Activated B cell treated with CpG ODN at 0.5 μM for 24 hours (primary cell): Measurements from ENCODE around the gene TMEM191C. TPM values are rescaled to one million over a fixed set of nuclear protein-coding genes. Genes with fewer than 3 reads are reported as not detected.
"Not testable (repeated sequence)": the region's sequence is repeated elsewhere in the genome, so short reads cannot be mapped to it uniquely, and the experiment has no call there.

ENCODE experiments used
- ATAC-seq: fragments of 200-7000 bp; cut with Tn5 transposase; one replicate; pipeline ENCODE4 v1.10.0; 2021; ENCODE audit warnings: low read depth, mild to moderate bottlenecking, moderate library complexity
- CTCF ChIA-PET: fragments of 350-600 bp; sonication (Branson Sonifier 250); formaldehyde crosslinking; loops from one replicate; lab custom pipeline; 2021; ENCODE audit warnings: antibody characterized with exemption; lab: Charles Lee
- POLR2A ChIA-PET: fragments of 350-600 bp; sonication (Branson Sonifier 250); formaldehyde crosslinking; loops from one replicate; lab custom pipeline; 2021; ENCODE audit warnings: antibody characterized with exemption; lab: Charles Lee
- DNase-seq: peaks from one replicate; pipeline ENCODE4 v3.0.0; 2022
- H3K27ac Mint-ChIP-seq: one replicate; pipeline ENCODE4 v1.8.0; 2020; ENCODE audit warnings: mixed read lengths
- H3K27me3 Mint-ChIP-seq: one replicate; pipeline ENCODE4 v1.8.0; 2021; ENCODE audit warnings: mixed read lengths
- H3K36me3 Mint-ChIP-seq: one replicate; pipeline ENCODE4 v1.8.0; 2021; ENCODE audit warnings: low read depth, mixed read lengths
- H3K4me1 Mint-ChIP-seq: one replicate; pipeline ENCODE4 v1.8.0; 2021; ENCODE audit warnings: mixed read lengths
- H3K4me3 Mint-ChIP-seq: one replicate; pipeline ENCODE4 v1.8.0; 2020; ENCODE audit warnings: mild to moderate bottlenecking, mixed read lengths
- H3K9me3 Mint-ChIP-seq: one replicate; pipeline ENCODE4 v1.8.0; 2020; ENCODE audit warnings: mixed read lengths
- intact Hi-C: fragments of 100-400 bp; cut with micrococcal nuclease; formaldehyde crosslinking; loops from one replicate; pipeline ENCODE4 v1.15.1; 2024
- total RNA-seq: library from RNA; stranded (reverse); gene quantifications from 2 replicates; pipeline ENCODE4 v1.2.3, GENCODE V29; 2022
- TF ChIP-seq, protein P1 (sequence below): fragments of 200-600 bp; IDR thresholded peaks from one replicate; pipeline ENCODE4 v1.8.0; 2022; ENCODE audit warnings: antibody characterized with exemption, mild to moderate bottlenecking

The TMEM191C gene
- total RNA-seq, 1 donor from 2014 or later = 1.3 TPM

DNA sequence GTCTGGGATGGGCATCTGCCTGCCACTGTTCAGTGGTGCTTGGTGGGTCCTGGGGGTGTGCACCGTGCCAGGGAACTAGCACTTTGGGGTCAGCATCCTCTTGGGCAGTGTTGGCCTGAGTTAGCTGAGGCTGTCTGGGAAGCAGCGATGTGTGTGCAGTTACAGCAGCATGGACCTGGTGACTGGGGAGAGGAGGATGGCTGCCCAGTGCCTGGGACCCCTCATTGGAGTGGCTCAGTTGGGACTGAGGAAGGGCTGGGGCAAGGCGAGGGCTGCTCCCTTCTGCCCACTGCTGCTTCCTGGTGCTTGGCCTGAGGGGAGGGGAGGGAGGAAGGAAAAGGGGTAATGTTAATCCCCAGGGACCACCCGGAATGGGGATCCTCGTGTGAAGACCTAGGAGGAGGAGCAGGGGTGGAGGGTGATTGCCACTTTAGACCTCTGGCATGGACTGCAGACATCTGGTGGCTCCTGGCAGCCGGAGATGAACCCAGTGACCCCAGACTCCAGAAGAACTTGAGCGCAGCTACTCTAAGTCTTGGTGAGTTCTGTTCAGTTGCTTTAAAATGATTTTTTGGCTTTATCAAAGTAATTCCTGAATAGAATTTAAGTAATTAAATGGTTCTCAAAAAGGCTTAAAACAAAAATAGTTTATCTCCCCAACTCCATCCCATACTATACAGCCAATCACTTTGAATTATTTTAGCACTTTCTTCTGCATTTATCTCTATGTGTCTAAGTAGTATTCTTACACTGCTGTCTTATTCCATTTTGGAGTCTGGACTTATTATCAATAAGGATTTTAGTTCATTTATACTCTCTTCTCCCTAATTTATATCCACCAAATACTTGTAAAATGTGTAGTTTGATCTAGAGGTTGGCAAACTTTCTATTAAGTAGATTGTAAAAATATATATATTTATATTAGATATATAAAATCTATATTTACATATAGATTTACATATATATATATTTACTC, 15.4 kb upstream of the TMEM191C start:
- POLR2A ChIA-PET = interaction anchor here (0.6 kb wide), 1 partner anchor 309 kb away, joined by 5 read pairs; no protein-coding TSS in a partner anchor

GRCh38 chr22:21452666-21453065, 14.5 kb upstream of the TMEM191C start:
- intact Hi-C loops, H3K4me1 Mint-ChIP-seq, H3K9me3 Mint-ChIP-seq, H3K4me3 Mint-ChIP-seq, H3K27me3 Mint-ChIP-seq, CTCF ChIA-PET, DNase-seq, H3K27ac Mint-ChIP-seq, ATAC-seq, H3K36me3 Mint-ChIP-seq: not testable (repeated sequence)
- POLR2A ChIA-PET = interaction anchor here (0.6 kb wide), 1 partner anchor 308 kb away, joined by 5 read pairs; no protein-coding TSS in a partner anchor

More for the DNA sequence above, 15.4 kb upstream of the TMEM191C start:
- H3K27ac Mint-ChIP-seq = no peak overlapping the region
- H3K27me3 Mint-ChIP-seq = no peaks in the 10 kb centered on the region
- no peaks in the 10 kb centered on the region for H3K4me1 Mint-ChIP-seq
- ATAC-seq (no peak), DNase-seq (no peak)
- no peaks in the 10 kb centered on the region for H3K9me3 Mint-ChIP-seq
- H3K4me3 Mint-ChIP-seq = no peak overlapping the region
- peaks cover 9% of the 10 kb centered on the region for H3K36me3 Mint-ChIP-seq
- intact Hi-C loops = no loop called here
- CTCF ChIA-PET = no interaction called here
- TF ChIP-seq, protein P1, sequence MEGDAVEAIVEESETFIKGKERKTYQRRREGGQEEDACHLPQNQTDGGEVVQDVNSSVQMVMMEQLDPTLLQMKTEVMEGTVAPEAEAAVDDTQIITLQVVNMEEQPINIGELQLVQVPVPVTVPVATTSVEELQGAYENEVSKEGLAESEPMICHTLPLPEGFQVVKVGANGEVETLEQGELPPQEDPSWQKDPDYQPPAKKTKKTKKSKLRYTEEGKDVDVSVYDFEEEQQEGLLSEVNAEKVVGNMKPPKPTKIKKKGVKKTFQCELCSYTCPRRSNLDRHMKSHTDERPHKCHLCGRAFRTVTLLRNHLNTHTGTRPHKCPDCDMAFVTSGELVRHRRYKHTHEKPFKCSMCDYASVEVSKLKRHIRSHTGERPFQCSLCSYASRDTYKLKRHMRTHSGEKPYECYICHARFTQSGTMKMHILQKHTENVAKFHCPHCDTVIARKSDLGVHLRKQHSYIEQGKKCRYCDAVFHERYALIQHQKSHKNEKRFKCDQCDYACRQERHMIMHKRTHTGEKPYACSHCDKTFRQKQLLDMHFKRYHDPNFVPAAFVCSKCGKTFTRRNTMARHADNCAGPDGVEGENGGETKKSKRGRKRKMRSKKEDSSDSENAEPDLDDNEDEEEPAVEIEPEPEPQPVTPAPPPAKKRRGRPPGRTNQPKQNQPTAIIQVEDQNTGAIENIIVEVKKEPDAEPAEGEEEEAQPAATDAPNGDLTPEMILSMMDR = no peak

GRCh38 chr22:21454998-21455333, 12.2 kb upstream of the TMEM191C start:
- intact Hi-C loops, H3K27ac Mint-ChIP-seq, POLR2A ChIA-PET: not testable (repeated sequence)

GRCh38 chr22:21455334-21456089, 11.7 kb upstream of the TMEM191C start:
- Mint-ChIP-seq H3K27me3 (no peaks in the 10 kb centered on the region), H3K9me3 (no peaks in the 10 kb centered on the region), H3K36me3 (no peaks in the 10 kb centered on the region), H3K27ac (no peak overlapping the region), H3K4me1 (no peaks in the 10 kb centered on the region), H3K4me3 (no peak overlapping the region)
- TF ChIP-seq, protein P1 = no peak
- CTCF ChIA-PET = no interaction called here
- POLR2A ChIA-PET = no interaction called here
- ATAC-seq (no peak), DNase-seq (no peak)
- intact Hi-C loops = no loop called here

More at GRCh38 chr22:21454998-21455333, 12.2 kb upstream of the TMEM191C start:
- H3K27me3 Mint-ChIP-seq, DNase-seq, H3K4me1 Mint-ChIP-seq, H3K9me3 Mint-ChIP-seq, H3K36me3 Mint-ChIP-seq, CTCF ChIA-PET, H3K4me3 Mint-ChIP-seq, ATAC-seq: not testable (repeated sequence)

GRCh38 chr22:21457023-21457787, 10.0 kb upstream of the TMEM191C start:
- POLR2A ChIA-PET = no interaction called here
- no peak overlapping the region for H3K4me3 Mint-ChIP-seq
- intact Hi-C loops = no loop called here
- CTCF ChIA-PET = no interaction called here
- H3K27ac Mint-ChIP-seq = no peak overlapping the region
- H3K27me3 Mint-ChIP-seq = no peaks in the 10 kb centered on the region
- no peaks in the 10 kb centered on the region for H3K4me1 Mint-ChIP-seq
- DNase-seq (no peak), ATAC-seq (no peak)
- no peaks in the 10 kb centered on the region for H3K9me3 Mint-ChIP-seq
- H3K36me3 Mint-ChIP-seq = no peaks in the 10 kb centered on the region
- TF ChIP-seq, protein P1 = no peak

DNA sequence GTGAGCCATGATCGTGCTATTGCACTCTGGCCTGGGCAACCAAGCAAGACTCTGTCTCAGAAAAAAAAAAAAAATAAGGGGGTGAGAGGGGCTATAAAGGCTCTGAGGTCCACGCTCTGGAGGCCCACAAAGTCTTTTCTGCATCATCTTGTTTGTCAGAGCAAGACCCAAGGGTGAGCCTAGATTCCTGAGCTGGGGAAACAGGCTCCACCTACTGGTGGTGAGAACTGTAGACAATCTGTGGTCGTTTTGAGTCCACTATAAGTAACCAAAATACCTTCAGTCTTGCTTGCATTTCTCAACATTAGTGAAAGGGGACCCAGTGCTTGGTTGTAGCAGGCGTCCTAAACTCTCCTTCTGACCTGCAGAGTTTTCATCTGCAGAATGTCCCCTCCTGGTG, 4.5 kb upstream of the TMEM191C start:
- POLR2A ChIA-PET, CTCF ChIA-PET, H3K9me3 Mint-ChIP-seq, DNase-seq, H3K27ac Mint-ChIP-seq, H3K27me3 Mint-ChIP-seq, intact Hi-C loops, H3K4me1 Mint-ChIP-seq, ATAC-seq, H3K4me3 Mint-ChIP-seq, H3K36me3 Mint-ChIP-seq: not testable (repeated sequence)

DNA sequence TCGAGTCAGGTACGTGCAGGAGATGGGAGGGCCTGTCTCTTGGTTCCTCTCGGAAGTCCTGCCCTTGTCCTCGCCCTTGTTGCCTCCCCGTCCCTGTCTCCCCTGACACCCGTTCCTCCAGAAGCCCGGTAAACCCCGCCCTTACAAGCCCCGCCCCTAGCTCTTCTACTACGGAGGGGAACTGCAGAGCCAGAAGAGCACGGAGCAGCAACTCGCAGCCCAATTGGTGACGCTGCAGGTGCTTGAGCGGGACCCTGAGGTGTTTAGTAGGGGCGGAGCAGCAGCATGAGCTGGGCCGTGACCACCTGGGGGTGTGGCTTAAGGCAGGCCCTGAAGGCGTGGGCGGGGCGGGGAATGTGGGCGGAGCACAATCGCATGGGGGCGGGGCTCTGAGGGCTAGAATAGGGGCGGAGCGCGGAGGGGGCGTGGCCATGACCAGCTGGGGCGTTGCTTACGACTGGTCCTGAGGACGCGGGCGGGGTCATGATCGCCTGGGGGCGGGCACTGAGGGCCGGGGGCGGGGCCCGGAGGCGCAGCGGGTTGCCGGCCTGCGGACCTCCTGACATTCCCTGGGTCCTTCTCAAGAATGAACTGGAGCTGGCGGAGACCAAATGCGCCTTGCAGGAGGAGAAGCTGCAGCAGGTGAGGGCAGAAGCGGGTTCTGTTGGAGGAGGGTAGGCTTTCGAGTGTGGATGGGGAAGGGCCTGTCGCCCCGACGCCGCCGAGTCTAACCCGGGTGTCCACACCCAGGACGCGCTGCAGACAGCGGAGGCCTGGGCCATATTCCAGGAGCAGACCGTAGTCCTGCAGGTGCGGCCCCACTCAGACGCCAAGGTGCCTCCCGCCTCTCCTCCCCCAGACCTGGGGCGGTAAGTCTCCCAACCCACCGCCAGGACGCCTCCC, 1.3 kb downstream of the TMEM191C start:
- Mint-ChIP-seq H3K27ac (peak overlapping the region; percentile 95), H3K4me3 (peak overlapping the region; percentile 93)
- CTCF ChIA-PET, H3K4me1 Mint-ChIP-seq, H3K36me3 Mint-ChIP-seq, H3K27me3 Mint-ChIP-seq, H3K9me3 Mint-ChIP-seq, POLR2A ChIA-PET, intact Hi-C loops: not testable (repeated sequence)
- ATAC-seq (peak; percentile 87), DNase-seq (peak; percentile 82)
